GM23338 (cell line): ENCODE measurements around the gene IGF1R.

Experiments used
- CTCF ChIP-seq, 2 experiments: fragments of 200-600 bp in 1 of 2; sonication (generic) in 1 of 2; conservative IDR thresholded peaks; 2 replicates each; pipeline versions ENCODE4 v1.5.1 to v1.6.1; 2016 to 2017; ENCODE audit warnings: antibody characterized with exemption in 2 of 2, low read depth in 2 of 2, mild to moderate bottlenecking in 2 of 2, moderate library complexity in 1 of 2
- JUNB ChIP-seq: IDR thresholded peaks from one replicate; pipeline ENCODE4 v1.6.1; 2016; ENCODE audit warnings: antibody characterized with exemption; ENCODE audit not compliant: unreplicated experiment

GRCh38 chr15:98713585-98714001, 65.3 kb downstream of the IGF1R start:
- no peak for TF ChIP-seq JUNB
- TF ChIP-seq CTCF (conservative IDR thresholded peaks at IDR 0.05; ENCODE audit: low read depth in 2 of 2), result no peak
